GM19099 (cell line): ENCODE measurements around the gene KANK4.

ENCODE experiments used
- POLR2A ChIP-seq: IDR thresholded peaks from 3 replicates; pipeline ENCODE4 v1.6.1; 2011; ENCODE audit warnings: low read depth; ENCODE audit not compliant: insufficient read length; ENCODE audit errors: extremely low read depth

The KANK4 gene

GRCh38 chr1:62318756-62319544 lies at the start of gene KANK4:
TSS of gene KANK4 (minus strand) at chr1:62319434. CDS start at chr1:62281564, 37,870 bp downstream.
- TF ChIP-seq POLR2A = no peak

GRCh38 chr1:62368989-62369388 lies 49.8 kb upstream of the KANK4 start:
- TF ChIP-seq POLR2A = no peak

GRCh38 chr1:62367005-62367557 lies 47.8 kb upstream of the KANK4 start:
- TF ChIP-seq POLR2A = no peak

DNA sequence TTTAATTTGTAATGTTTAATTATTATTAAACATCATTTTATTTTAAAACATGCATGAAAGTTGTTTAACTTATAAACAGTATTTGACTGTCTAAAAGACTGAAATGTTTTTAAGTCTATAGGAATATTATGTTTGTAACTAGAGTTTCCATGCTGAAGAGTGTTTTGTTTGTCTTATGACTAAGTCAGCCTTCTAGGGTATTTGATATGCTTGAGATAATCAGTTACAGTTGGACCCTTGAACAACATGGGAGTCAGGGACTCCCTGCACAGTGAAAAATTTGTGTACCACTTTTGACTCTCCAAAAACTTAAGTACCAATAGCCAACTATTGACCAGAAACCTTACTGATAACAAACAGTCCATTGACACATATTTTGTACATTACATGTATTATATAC lies 45.5 kb upstream of the KANK4 start:
- TF ChIP-seq POLR2A = no peak

- TF ChIP-seq POLR2A = no peak
Observed at GRCh38 chr1:62362926-62363325, 43.7 kb upstream of the KANK4 start.

DNA sequence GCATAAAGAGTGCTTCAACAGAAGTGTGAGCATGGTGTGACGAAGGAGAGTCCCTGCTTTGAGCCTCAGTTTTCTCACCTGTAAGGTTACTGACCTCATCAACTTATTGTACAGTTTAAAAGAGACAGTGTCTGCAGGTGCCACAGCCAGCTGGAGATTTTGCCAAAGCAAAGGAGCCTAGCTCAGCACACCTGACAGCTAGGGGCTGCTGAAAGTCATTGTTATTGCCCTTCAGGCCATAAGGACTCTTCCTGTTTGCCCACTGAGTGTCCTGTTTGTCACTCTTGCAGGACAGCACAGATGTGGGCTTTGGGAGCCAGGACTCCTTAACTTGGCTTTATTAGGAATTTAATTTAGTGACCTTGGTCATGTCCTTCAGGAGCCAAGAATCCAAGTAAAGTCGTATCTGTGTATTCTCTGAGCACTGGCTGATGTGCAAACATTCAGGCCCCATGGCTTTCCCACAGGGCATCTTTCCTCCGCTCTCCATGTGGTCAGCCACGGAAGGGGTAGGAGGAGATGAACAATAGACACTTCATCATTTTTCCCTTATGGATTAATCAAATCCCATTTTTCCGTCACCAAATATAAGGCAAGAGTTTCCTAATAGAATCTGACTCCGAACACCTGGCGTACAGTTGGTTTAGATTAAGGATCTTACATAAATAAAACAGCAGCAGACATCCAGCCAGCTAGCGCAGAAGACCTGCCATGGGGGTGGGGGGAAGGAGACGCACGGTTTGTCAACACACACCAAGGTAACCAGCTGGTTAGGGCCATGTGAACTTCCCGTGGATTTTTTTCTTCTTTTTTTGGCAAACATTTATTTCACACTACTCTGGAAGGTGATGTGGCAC lies 43.1 kb upstream of the KANK4 start:
- no peak for TF ChIP-seq POLR2A

GRCh38 chr1:62361431-62361830 lies 42.2 kb upstream of the KANK4 start:
- no peak for TF ChIP-seq POLR2A

GRCh38 chr1:62358665-62359373 lies 39.6 kb upstream of the KANK4 start:
- TF ChIP-seq POLR2A = no peak

- TF ChIP-seq POLR2A = no peak
Observed at GRCh38 chr1:62357916-62358315, 38.7 kb upstream of the KANK4 start.

DNA sequence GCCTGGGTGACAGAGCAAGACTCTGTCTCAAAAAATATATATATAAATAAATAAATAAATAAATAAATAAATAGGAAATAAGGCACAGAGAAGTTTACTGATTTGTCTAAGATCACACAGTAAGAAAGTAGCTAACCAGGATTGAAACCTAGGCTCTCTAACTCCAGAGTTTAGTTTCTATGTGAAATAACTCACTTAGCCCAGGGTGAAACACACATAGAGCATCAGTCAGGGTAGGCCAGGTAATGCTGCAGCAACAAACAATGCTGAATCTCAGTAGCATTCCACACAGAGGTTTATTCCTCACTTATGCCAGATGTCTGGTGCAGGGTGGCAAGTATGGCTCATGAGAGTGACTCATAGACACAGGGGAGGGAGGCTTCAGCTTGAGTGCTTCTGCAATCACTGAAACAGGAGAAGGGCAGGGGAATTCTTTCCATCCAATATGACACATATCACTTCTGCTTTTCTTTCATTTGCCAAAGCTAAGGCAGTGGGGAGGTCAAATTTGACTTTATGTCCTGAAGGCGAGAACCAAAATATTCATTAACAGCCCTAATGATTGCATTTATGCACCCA lies 37.1 kb upstream of the KANK4 start:
- no peak for TF ChIP-seq POLR2A

DNA sequence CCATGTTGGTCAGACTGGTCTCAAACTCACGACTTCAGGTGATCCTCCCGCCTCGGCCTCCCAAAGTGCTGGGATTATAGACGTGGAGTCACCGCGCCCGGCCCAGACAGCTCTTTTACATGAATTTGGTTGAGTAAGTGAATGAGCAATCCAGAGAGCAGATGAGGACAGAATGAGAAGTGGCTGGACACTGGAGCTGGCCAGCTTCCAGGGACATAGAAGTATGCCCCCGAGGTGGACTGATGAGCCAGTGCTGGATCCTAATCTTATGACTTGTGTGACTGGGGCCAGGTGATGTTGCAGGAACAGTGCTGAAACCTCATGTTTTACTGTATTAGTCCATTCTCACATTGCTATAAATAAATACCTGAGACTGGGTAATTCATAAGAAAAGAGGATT lies 35.9 kb upstream of the KANK4 start:
- TF ChIP-seq POLR2A = no peak

- TF ChIP-seq POLR2A = no peak
Observed at GRCh38 chr1:62353853-62354252, 34.6 kb upstream of the KANK4 start.

GRCh38 chr1:62352387-62352786 lies 33.2 kb upstream of the KANK4 start:
- no peak for TF ChIP-seq POLR2A

DNA sequence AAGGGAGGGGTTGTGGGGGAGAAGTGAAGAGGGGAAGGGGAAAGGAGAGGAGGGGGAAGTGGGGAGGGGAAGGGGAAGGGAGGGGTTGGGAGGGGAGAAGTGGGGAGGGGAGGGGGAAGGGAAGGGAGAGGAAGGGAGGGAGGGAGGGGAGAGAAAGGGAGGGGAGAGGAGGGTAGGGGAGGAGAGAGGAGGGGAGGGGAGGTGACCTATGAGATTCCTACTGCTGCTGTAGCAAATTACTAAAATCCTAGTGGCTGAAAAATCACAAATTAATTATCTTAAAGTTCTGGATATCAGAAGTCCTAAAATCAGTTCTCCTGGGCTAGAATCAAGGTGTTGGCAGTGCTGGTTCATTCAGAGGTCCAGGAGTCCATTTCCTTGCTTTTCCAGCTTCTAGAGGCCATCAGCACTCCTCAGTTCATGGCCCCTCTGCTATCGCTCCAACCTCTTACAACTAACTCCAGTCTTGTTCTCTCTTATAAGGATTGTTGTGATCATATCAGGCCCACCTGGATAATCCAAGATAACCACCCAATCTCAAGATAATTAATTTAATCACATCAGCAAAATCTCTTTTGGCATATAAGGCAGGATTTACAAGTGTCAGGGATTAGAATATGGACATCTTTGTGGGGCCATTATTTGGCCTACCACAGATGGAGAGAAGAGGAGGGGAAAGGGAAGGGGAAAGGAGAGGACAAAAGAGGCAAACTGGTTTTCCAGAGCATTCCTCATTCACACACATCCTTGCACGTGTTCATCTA lies 30.4 kb upstream of the KANK4 start:
- no peak for TF ChIP-seq POLR2A

- no peak for TF ChIP-seq POLR2A
Observed at GRCh38 chr1:62346886-62347285, 27.7 kb upstream of the KANK4 start.

DNA sequence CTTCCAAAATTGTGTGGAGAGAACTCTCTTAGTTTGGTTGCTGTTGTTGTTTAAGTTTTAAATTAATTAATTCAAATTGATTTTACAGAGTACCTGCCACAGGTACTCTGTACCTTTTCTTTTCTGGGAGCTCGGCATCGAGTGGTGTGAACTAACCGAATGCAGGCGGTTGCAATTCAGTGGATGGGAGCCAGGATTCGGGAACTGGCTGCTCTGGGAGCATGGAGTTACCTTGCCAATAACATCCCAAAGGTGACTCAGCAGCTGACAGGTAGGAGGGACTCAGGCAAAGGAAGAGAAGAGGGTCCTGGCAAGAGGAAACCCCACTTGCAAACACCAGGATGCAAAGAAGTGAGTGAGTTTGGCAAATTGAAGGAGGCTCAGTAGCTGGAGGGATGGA lies 24.7 kb upstream of the KANK4 start:
- no peak for TF ChIP-seq POLR2A
